ENCODE results near the gene MCF2L. TPM values are rescaled to one million over a fixed set of nuclear protein-coding genes. Genes with fewer than 3 reads are reported as not detected.

MCF2L gene
- polyA plus RNA-seq, 1 donor from 2014 or later = 88.0 TPM

DNA sequence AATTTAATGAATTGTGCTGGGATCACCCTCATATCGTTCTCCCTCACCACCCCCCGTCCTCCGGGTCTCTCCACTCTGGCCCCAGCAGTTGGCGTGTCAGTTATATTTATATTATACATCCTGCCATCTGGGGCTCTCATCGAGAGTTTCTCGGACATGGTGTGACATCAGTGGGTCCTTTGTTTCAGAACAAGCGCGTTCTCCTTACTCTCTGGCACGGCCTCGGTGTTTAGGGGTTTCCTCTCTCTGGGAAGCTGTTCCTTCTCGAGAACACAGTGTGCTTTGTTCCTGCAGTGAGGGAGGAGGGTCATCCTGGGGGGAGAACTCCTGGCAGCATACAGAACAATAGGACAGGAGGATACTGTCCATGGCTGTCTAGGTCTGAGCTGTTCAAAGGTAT lies 9.8 kb upstream of the MCF2L start:
- no peaks in the 10 kb centered on the region for H3K79me2 ChIP-seq (replicated peaks; ENCODE audit: insufficient read depth, low read length)
- TF ChIP-seq TAF1 (IDR thresholded peaks at IDR 0.05; ENCODE audit: low read depth) (no peak), SMC3 (conservative IDR thresholded peaks at IDR 0.05; ENCODE audit: poor library complexity) (no peak), EP300 (conservative IDR thresholded peaks at IDR 0.05; ENCODE audit: poor library complexity, severe bottlenecking) (no peak), RAD21 (conservative IDR thresholded peaks at IDR 0.05) (no peak), POLR2AphosphoS5 (IDR thresholded peaks at IDR 0.05) (no peak), MXI1 (conservative IDR thresholded peaks at IDR 0.05; ENCODE audit: poor library complexity, severe bottlenecking) (no peak), CTCF (IDR thresholded peaks at IDR 0.05; ENCODE audit: poor library complexity, severe bottlenecking) (no peak), EZH2 (IDR thresholded peaks at IDR 0.05; ENCODE audit: borderline replicate concordance, insufficient read depth, low read length, poor library complexity, severe bottlenecking) (no peak)
- H3F3A ChIP-seq (ENCODE audit: insufficient read depth, low read length, poor library complexity, severe bottlenecking) = no peaks in the 10 kb centered on the region
- H3K9ac ChIP-seq (ENCODE audit: low read length) = no peak overlapping the region
- no peak overlapping the region for H3K27ac ChIP-seq (ENCODE audit: low read length)
- no peaks in the 10 kb centered on the region for H3K27me3 ChIP-seq (ENCODE audit: insufficient read depth, low read depth, low read length)
- H3K9me3 ChIP-seq (ENCODE audit: low read length) = no peaks in the 10 kb centered on the region
- no peaks in the 10 kb centered on the region for H3K36me3 ChIP-seq (ENCODE audit: insufficient read depth, low read length)
- H3K4me3 ChIP-seq (ENCODE audit: low read length) = no peak overlapping the region
- H3K4me2 ChIP-seq (ENCODE audit: low read length) = no peak overlapping the region
- no peaks in the 10 kb centered on the region for H3K9me2 ChIP-seq (ENCODE audit: insufficient read depth, low read length)
- H4K20me1 ChIP-seq (ENCODE audit: insufficient read depth) = no peaks in the 10 kb centered on the region
- no peak overlapping the region for H2AFZ ChIP-seq (ENCODE audit: low read depth, low read length)

DNA sequence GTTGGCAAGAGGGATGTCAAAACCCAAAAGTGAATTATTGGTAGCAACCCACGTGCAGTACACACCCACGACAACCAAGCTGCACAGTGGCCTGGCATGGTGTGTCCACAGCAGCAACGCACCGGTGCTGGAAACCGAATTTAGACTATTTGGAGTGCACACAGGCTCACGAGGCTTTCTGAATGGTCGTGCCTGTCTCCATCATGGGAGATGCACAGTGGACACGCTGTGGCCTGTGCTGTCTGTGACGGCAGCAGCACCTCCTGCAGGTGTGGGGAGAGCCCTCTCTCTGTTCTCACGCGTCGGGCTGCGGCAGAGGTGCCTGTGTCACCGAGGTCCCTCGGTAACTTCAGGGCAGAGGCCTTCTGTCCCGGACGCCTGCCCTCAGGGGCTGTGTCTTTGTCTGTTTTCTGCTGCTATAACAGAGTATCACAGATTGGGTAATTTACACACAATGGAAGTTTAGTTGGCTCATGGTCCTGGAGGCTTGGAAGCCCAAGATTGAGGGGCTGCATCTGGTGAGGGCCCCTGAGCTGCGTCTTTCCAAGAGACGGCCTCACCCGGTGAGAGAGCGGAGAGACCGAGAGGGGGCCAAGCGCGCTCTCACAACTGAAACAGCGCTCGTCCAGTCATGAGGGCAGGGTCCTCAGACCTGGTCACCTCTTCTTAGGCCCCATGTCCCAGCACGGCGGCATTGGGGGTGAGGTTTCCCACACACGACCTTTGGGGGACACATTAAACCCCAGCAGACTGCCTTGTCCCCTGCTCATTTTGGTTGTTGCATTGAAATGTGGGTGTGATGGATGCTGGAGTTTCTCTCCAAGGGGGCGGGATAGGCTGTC lies 9.1 kb upstream of the MCF2L start:
- TF ChIP-seq EZH2 (IDR thresholded peaks at IDR 0.05; ENCODE audit: borderline replicate concordance, insufficient read depth, low read length, poor library complexity, severe bottlenecking) = no peak
- no peak for TF ChIP-seq POLR2AphosphoS5 (IDR thresholded peaks at IDR 0.05)
- no peak for TF ChIP-seq MXI1 (conservative IDR thresholded peaks at IDR 0.05; ENCODE audit: poor library complexity, severe bottlenecking)
- no peak for TF ChIP-seq SMC3 (conservative IDR thresholded peaks at IDR 0.05; ENCODE audit: poor library complexity)
- no peak for TF ChIP-seq RAD21 (conservative IDR thresholded peaks at IDR 0.05)
- TF ChIP-seq EP300 (conservative IDR thresholded peaks at IDR 0.05; ENCODE audit: poor library complexity, severe bottlenecking) = no peak
- no peak for TF ChIP-seq CTCF (IDR thresholded peaks at IDR 0.05; ENCODE audit: poor library complexity, severe bottlenecking)
- TF ChIP-seq TAF1 (IDR thresholded peaks at IDR 0.05; ENCODE audit: low read depth) = no peak
- TF ChIP-seq, protein P1, sequence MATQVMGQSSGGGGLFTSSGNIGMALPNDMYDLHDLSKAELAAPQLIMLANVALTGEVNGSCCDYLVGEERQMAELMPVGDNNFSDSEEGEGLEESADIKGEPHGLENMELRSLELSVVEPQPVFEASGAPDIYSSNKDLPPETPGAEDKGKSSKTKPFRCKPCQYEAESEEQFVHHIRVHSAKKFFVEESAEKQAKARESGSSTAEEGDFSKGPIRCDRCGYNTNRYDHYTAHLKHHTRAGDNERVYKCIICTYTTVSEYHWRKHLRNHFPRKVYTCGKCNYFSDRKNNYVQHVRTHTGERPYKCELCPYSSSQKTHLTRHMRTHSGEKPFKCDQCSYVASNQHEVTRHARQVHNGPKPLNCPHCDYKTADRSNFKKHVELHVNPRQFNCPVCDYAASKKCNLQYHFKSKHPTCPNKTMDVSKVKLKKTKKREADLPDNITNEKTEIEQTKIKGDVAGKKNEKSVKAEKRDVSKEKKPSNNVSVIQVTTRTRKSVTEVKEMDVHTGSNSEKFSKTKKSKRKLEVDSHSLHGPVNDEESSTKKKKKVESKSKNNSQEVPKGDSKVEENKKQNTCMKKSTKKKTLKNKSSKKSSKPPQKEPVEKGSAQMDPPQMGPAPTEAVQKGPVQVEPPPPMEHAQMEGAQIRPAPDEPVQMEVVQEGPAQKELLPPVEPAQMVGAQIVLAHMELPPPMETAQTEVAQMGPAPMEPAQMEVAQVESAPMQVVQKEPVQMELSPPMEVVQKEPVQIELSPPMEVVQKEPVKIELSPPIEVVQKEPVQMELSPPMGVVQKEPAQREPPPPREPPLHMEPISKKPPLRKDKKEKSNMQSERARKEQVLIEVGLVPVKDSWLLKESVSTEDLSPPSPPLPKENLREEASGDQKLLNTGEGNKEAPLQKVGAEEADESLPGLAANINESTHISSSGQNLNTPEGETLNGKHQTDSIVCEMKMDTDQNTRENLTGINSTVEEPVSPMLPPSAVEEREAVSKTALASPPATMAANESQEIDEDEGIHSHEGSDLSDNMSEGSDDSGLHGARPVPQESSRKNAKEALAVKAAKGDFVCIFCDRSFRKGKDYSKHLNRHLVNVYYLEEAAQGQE (IDR thresholded peaks at IDR 0.05; ENCODE audit: borderline replicate concordance) = no peak
- Histone ChIP-seq H3K4me3 (ENCODE audit: low read length) (no peak overlapping the region), H3K79me2 (replicated peaks; ENCODE audit: insufficient read depth, low read length) (no peaks in the 10 kb centered on the region), H3K36me3 (ENCODE audit: insufficient read depth, low read length) (no peaks in the 10 kb centered on the region), H3K9me3 (ENCODE audit: low read length) (no peaks in the 10 kb centered on the region), H3K27ac (ENCODE audit: low read length) (no peak overlapping the region), H2AFZ (ENCODE audit: low read depth, low read length) (no peak overlapping the region), H3K9me2 (ENCODE audit: insufficient read depth, low read length) (no peaks in the 10 kb centered on the region), H3K9ac (ENCODE audit: low read length) (no peak overlapping the region), H3K4me2 (ENCODE audit: low read length) (no peak overlapping the region), H3F3A (ENCODE audit: insufficient read depth, low read length, poor library complexity, severe bottlenecking) (no peaks in the 10 kb centered on the region), H4K20me1 (ENCODE audit: insufficient read depth) (no peaks in the 10 kb centered on the region), H3K27me3 (ENCODE audit: insufficient read depth, low read depth, low read length) (no peaks in the 10 kb centered on the region)

All from neural cell (in vitro differentiated cells).